H1 (cell line): ENCODE data around the gene STK11. TPM values are rescaled to one million over a fixed set of nuclear protein-coding genes. Genes with fewer than 3 reads are reported as not detected.

Source experiments
- CTCF ChIA-PET: fragments of 300-600 bp; sonication (Branson Sonifier 250); formaldehyde crosslinking; loops from one replicate; lab custom pipeline; 2021; ENCODE audit not compliant: partially characterized antibody; lab: Charles Lee
- POLR2A ChIA-PET: fragments of 300-600 bp; sonication (Branson Sonifier 250); formaldehyde crosslinking; loops from one replicate; lab custom pipeline; 2021; ENCODE audit warnings: inconsistent platforms; ENCODE audit not compliant: partially characterized antibody; lab: Charles Lee
- DNase-seq, 2 experiments: peaks; one replicate each; pipeline versions ENCODE4 v3.0.0 to v3.0.0-alpha.2; 2010 to 2022; ENCODE audit warnings: low spot score in 2 of 2, low read depth in 1 of 2, mixed read lengths in 1 of 2
- FAIRE-seq: peaks from 2 replicates; lab custom pipeline; 2011; peaks lifted over from hg19 to GRCh38; lab: Jason Lieb, UNC
- H2AFZ ChIP-seq: 2 replicates; pipeline ENCODE4 v1.8.1; 2012; ENCODE audit warnings: low read length, inconsistent platforms
- H2AK5ac ChIP-seq: 2 replicates; pipeline ENCODE4 v1.6.1; 2013; ENCODE audit warnings: low read depth, low read length
- H2BK120ac ChIP-seq: replicated peaks from 2 replicates; pipeline ENCODE3; 2013; ENCODE audit warnings: low read depth, low read length, inconsistent platforms
- H2BK12ac ChIP-seq: 2 replicates; pipeline ENCODE4 v1.6.1; 2013; ENCODE audit warnings: low read depth, low read length
- H2BK15ac ChIP-seq: 2 replicates; pipeline ENCODE4 v1.6.1; 2013; ENCODE audit warnings: low read length
- H2BK20ac ChIP-seq: 2 replicates; pipeline ENCODE4 v1.6.1; 2013; ENCODE audit warnings: low read length
- H2BK5ac ChIP-seq: 2 replicates; pipeline ENCODE4 v1.6.1; 2013; ENCODE audit warnings: low read depth, low read length
- H3K14ac ChIP-seq: 2 replicates; pipeline ENCODE4 v1.6.1; 2013; ENCODE audit warnings: inconsistent platforms; ENCODE audit not compliant: insufficient read length
- H3K18ac ChIP-seq: 2 replicates; pipeline ENCODE4 v1.6.1; 2013; ENCODE audit warnings: low read length; ENCODE audit errors: extremely low read depth
- H3K23ac ChIP-seq: 2 replicates; pipeline ENCODE4 v1.6.1; 2013; ENCODE audit warnings: inconsistent platforms; ENCODE audit not compliant: insufficient read length
- H3K23me2 ChIP-seq: 2 replicates; pipeline ENCODE4 v1.6.1; 2013; ENCODE audit warnings: low read depth, low read length
- H3K27ac ChIP-seq: 2 replicates; pipeline ENCODE4 v1.6.1; 2011; ENCODE audit warnings: low read depth, low read length, inconsistent platforms
- H3K27me3 ChIP-seq, 4 experiments: replicated peaks in 1 of 4; 1 replicate in 1 of 4; 2 replicates in 3 of 4; pipeline versions ENCODE4 v1.6.1 to v1.8.1; 2011 to 2013; ENCODE audit warnings: low read length in 3 of 4, mild to moderate bottlenecking in 3 of 4, inconsistent platforms in 2 of 4, mixed read lengths in 2 of 4, moderate library complexity in 1 of 4; ENCODE audit not compliant: control insufficient read depth in 3 of 4, insufficient read depth in 3 of 4; ENCODE audit errors: extremely low read depth in 1 of 4
- H3K36me3 ChIP-seq, 4 experiments: 2 replicates each; pipeline versions ENCODE4 v1.6.1 to v1.8.1; 2011 to 2013; ENCODE audit warnings: mild to moderate bottlenecking in 4 of 4, low read length in 3 of 4, moderate library complexity in 2 of 4, control low read depth in 1 of 4, inconsistent platforms in 1 of 4; ENCODE audit not compliant: insufficient read depth in 4 of 4, control insufficient read depth in 2 of 4
- H3K4ac ChIP-seq: replicated peaks from 2 replicates; pipeline ENCODE3; 2013; ENCODE audit warnings: low read length, low read depth, mixed read lengths, inconsistent platforms; ENCODE audit not compliant: insufficient read length
- H3K4me1 ChIP-seq, 4 experiments: replicated peaks in 1 of 4; 1 replicate in 1 of 4; 2 replicates in 3 of 4; pipeline versions ENCODE4 v1.6.1 to v1.8.1; 2011 to 2013; ENCODE audit warnings: low read length in 3 of 4, inconsistent platforms in 2 of 4, mixed read lengths in 1 of 4; ENCODE audit not compliant: insufficient read depth in 4 of 4, control insufficient read depth in 3 of 4
- H3K4me2 ChIP-seq, 2 experiments: 2 replicates each; pipeline versions ENCODE4 v1.6.1 to v1.8.1; 2011 to 2013; ENCODE audit warnings: low read depth in 2 of 2, low read length in 2 of 2, control low read depth in 1 of 2, inconsistent platforms in 1 of 2, mild to moderate bottlenecking in 1 of 2; ENCODE audit not compliant: insufficient read depth in 1 of 2
- H3K4me3 ChIP-seq, 4 experiments: fragments of 200-600, 300-600 bp in 1 of 4; sonication (generic), shearing (Covaris generic), sonication (Bioruptor Twin) in 1 of 4; 2 replicates each; pipeline versions ENCODE4 v1.5.1 to v1.8.1; 2011 to 2016; ENCODE audit warnings: low read length in 4 of 4, low read depth in 3 of 4, control low read depth in 2 of 4, inconsistent platforms in 2 of 4, mild to moderate bottlenecking in 2 of 4, mixed read lengths in 1 of 4, moderate library complexity in 1 of 4; ENCODE audit not compliant: insufficient read depth in 2 of 4; ENCODE audit errors: extremely low read depth in 1 of 4
- H3K56ac ChIP-seq: replicated peaks from 2 replicates; pipeline ENCODE3; 2013; ENCODE audit warnings: low read depth, mild to moderate bottlenecking, mixed read lengths, low read length, inconsistent platforms; ENCODE audit not compliant: insufficient read length
- H3K79me1 ChIP-seq: 2 replicates; pipeline ENCODE4 v1.6.1; 2013; ENCODE audit warnings: low read depth, low read length, control low read depth
- H3K79me2 ChIP-seq, 2 experiments: 2 replicates each; pipeline versions ENCODE4 v1.6.1 to v1.8.1; 2012 to 2013; ENCODE audit warnings: low read length in 2 of 2, mild to moderate bottlenecking in 2 of 2, inconsistent platforms in 1 of 2; ENCODE audit not compliant: insufficient read depth in 2 of 2, control insufficient read depth in 1 of 2
- H3K9ac ChIP-seq, 4 experiments: replicated peaks in 1 of 4; 1 replicate in 1 of 4; 2 replicates in 3 of 4; pipeline versions ENCODE4 v1.6.1 to v1.8.1; 2011 to 2013; ENCODE audit warnings: low read depth in 3 of 4, low read length in 3 of 4, control low read depth in 2 of 4, mild to moderate bottlenecking in 2 of 4, moderate library complexity in 2 of 4, inconsistent platforms in 1 of 4; ENCODE audit errors: extremely low read depth in 1 of 4
- H3K9me3 ChIP-seq, 2 experiments: 2 replicates each; pipeline versions ENCODE4 v1.6.1 to v1.8.1; 2012 to 2013; ENCODE audit warnings: mild to moderate bottlenecking in 2 of 2, moderate library complexity in 2 of 2, control low read depth in 1 of 2, inconsistent platforms in 1 of 2, low read depth in 1 of 2, low read length in 1 of 2, mixed read lengths in 1 of 2; ENCODE audit not compliant: insufficient read depth in 2 of 2
- H4K20me1 ChIP-seq, 2 experiments: replicated peaks in 1 of 2; 2 replicates each; pipeline versions ENCODE3 to v1.8.1; 2011 to 2013; ENCODE audit warnings: inconsistent platforms in 2 of 2, low read length in 2 of 2, mild to moderate bottlenecking in 1 of 2; ENCODE audit not compliant: insufficient read depth in 2 of 2, control insufficient read depth in 1 of 2
- H4K5ac ChIP-seq: 2 replicates; pipeline ENCODE4 v1.6.1; 2013; ENCODE audit warnings: low read length, low read depth, mixed read lengths, inconsistent platforms; ENCODE audit not compliant: insufficient read length
- H4K8ac ChIP-seq: 2 replicates; pipeline ENCODE4 v1.8.0; 2013; ENCODE audit warnings: mild to moderate bottlenecking, moderate library complexity, low read length, inconsistent platforms; ENCODE audit not compliant: insufficient read depth; ENCODE audit errors: extremely low read depth
- H4K91ac ChIP-seq: replicated peaks from 2 replicates; pipeline ENCODE3; 2013; ENCODE audit warnings: low read length, mixed read lengths, inconsistent platforms; ENCODE audit not compliant: insufficient read length
- ASH2L ChIP-seq: fragments of 200-600, 300-600 bp; sonication (generic); IDR thresholded peaks from one replicate; pipeline ENCODE4 v1.7.1; 2017; ENCODE audit warnings: low read length
- CEBPB ChIP-seq: IDR thresholded peaks from 2 replicates; pipeline ENCODE4 v1.6.1; 2012; ENCODE audit warnings: low read depth, low read length
- CTBP2 ChIP-seq: IDR thresholded peaks from 2 replicates; pipeline ENCODE4 v1.7.0; 2011; ENCODE audit warnings: borderline replicate concordance, mild to moderate bottlenecking, moderate library complexity, mixed read lengths, low read length; ENCODE audit not compliant: insufficient read depth, insufficient read length
- NRF1 ChIP-seq: IDR thresholded peaks from 2 replicates; pipeline ENCODE4 v1.6.1; 2011; ENCODE audit warnings: mild to moderate bottlenecking, low read depth, low read length, improper control_type of control experiment
- WGBS, 2 experiments: shearing (Covaris generic) in 1 of 2; methylation state at CpG; one replicate each; pipeline versions ENCODE4 v1.1.6 to v1.1.7; 2013 to 2015; ENCODE audit warnings: low lambda C conversion rate in 2 of 2, mixed read lengths in 2 of 2, inconsistent platforms in 1 of 2, low coverage in 1 of 2, missing lambda C conversion rate in 1 of 2; ENCODE audit not compliant: insufficient replicate concordance in 2 of 2, insufficient coverage in 1 of 2, insufficient read length in 1 of 2; ENCODE audit errors: extremely low coverage in 1 of 2, missing lambda C conversion rate in 1 of 2; 5-methylcytosine and 5-hydroxymethylcytosine counted together
- polyA plus RNA-seq, 7 experiments: library from polyadenylated mRNA; depleted of rRNA in 3 of 7; stranded (reverse) in 5 of 7; unstranded in 2 of 7; fragments of >200 nt in 5 of 7; fragments of 200-250 nt in 2 of 7; gene quantifications; 1 replicate in 5 of 7; 2 replicates in 1 of 7; 4 replicates in 1 of 7; pipeline versions ENCODE4 v1.2.1 to v1.2.3, GENCODE V29; 2011 to 2013; ENCODE audit warnings: missing spikeins in 2 of 7, mixed read lengths in 2 of 7
- total RNA-seq: library from RNA; stranded (reverse); fragmentation: NEBNext Ultra II Directional; extraction: Animal tissue kit (Norgen Biotek cat#: 25700); gene quantifications from 2 replicates; pipeline ENCODE4 v1.2.1, GENCODE V29; 2021
- TF ChIP-seq, protein P1 (sequence below): IDR thresholded peaks from 2 replicates; pipeline ENCODE4 v1.6.1; 2012; ENCODE audit warnings: inconsistent platforms

The STK11 gene
- total and polyA plus RNA-seq, 2 of the 8 experiments (the other 6 are each of a cell fraction or from before 2014, with no cell fraction given) = 45.3 to 70.7 TPM

DNA sequence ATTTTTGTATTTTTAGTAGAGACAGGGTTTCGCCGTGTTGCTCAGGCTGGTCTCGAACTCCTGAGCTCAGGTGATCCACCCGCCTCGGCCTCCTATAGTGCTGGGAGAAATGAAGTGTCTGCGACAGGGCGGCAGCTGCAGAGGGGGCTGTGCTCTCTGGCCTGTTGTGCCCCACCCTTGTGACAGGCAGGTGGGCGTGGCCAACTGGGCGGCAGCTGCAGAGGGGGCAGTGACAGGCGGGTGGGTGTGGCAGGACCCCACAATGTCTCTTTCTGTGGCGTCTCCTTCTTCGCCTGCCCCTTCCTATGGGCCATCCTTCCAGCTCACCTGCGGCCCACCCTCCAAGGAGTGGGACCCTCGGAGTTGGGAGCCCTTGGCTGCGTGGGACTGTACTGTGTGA, 11.8 kb downstream of the STK11 start:
- H3K4me3 ChIP-seq = no peak overlapping the region
- no peak overlapping the region; the same call in 1 of the 2 replicates for H2BK5ac ChIP-seq
- H3K36me3 ChIP-seq = peaks cover 0 to 18% (median 1%) of the 10 kb centered on the region in 4 experiments; a peak in 2 of 8 replicates
- no peak overlapping the region for H2BK12ac ChIP-seq
- ChIA-PET POLR2A (interaction anchor here (0.8 to 2.5 kb wide), 12 partner anchors 8 to 188 kb away, joined by 3 to 9 read pairs (median 4); partner anchors contain the start of genes CBARP and CIRBP), CTCF (interaction anchor here (0.6 to 9.0 kb wide), 35 partner anchors 8 to 869 kb away, joined by 3 to 56 read pairs (median 4); partner anchors contain the start of genes ATP5F1D and CBARP)
- no peaks in the 10 kb centered on the region for H3K27me3 ChIP-seq
- H3K14ac ChIP-seq = no peak overlapping the region
- H3K23ac ChIP-seq = no peak overlapping the region
- H2BK15ac ChIP-seq = no peak overlapping the region
- no peak overlapping the region for H2AK5ac ChIP-seq
- H3K9me3 ChIP-seq = no peaks in the 10 kb centered on the region
- no peak overlapping the region for H3K4me2 ChIP-seq
- WGBS, 2 experiments = 84% methylated on average over 12 of the region's 15 CpGs; no CpG with 5 or more reads in 1 of the 2 experiments
- peaks cover 8 to 60% of the 10 kb centered on the region in 2 experiments; a peak in 3 of 4 replicates for H3K79me2 ChIP-seq
- peaks cover 18% of the 10 kb centered on the region for H3K79me1 ChIP-seq
- no peak overlapping the region for H3K56ac ChIP-seq
- H4K5ac ChIP-seq = no peak overlapping the region
- no peak overlapping the region for H3K27ac ChIP-seq
- FAIRE-seq (no peak), DNase-seq (peak in 1 of 2 experiments; percentile 57)
- H2BK120ac ChIP-seq = no peak overlapping the region
- H4K20me1 ChIP-seq = peaks cover 38 to 45% of the 10 kb centered on the region in 2 experiments
- TF ChIP-seq, protein P1, sequence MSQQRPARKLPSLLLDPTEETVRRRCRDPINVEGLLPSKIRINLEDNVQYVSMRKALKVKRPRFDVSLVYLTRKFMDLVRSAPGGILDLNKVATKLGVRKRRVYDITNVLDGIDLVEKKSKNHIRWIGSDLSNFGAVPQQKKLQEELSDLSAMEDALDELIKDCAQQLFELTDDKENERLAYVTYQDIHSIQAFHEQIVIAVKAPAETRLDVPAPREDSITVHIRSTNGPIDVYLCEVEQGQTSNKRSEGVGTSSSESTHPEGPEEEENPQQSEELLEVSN = no peak
- TF ChIP-seq NRF1 = no peak
- no peak for TF ChIP-seq CTBP2
- no peak for TF ChIP-seq CEBPB
- no peak for TF ChIP-seq ASH2L
- no peak overlapping the region for H3K4ac ChIP-seq
- H3K23me2 ChIP-seq = no peaks in the 10 kb centered on the region
- no peak overlapping the region for H2AFZ ChIP-seq
- no peak overlapping the region for H4K91ac ChIP-seq
- H3K9ac ChIP-seq = no peak overlapping the region; a peak in 1 of 7 replicates
- no peak overlapping the region for H2BK20ac ChIP-seq
- H3K18ac ChIP-seq = no peak overlapping the region
- H4K8ac ChIP-seq = peak overlapping the region; percentile 80; the same call in 1 of the 2 replicates
- peaks cover 0 to 9% (median 6%) of the 10 kb centered on the region in 4 experiments; a peak in 4 of 7 replicates for H3K4me1 ChIP-seq
